Liver (tissue), 9 donors: ENCODE measurements around the gene BMPER. TPM values are rescaled to one million over a fixed set of nuclear protein-coding genes. Genes with fewer than 3 reads are reported as not detected.

Source experiments
- DNase-seq: peaks from one replicate; pipeline ENCODE4 v3.0.0-alpha.2; 2017; ENCODE audit warnings: low spot score
- H3K27ac ChIP-seq, 2 donors: one replicate each; pipeline ENCODE4 v1.7.0; 2013; ENCODE audit warnings: inconsistent platforms in 2 of 2, low read length in 2 of 2, control low read depth in 1 of 2, low read depth in 1 of 2, mild to moderate bottlenecking in 1 of 2
- H3K27me3 ChIP-seq, 4 donors: one replicate each; pipeline versions ENCODE4 v1.6.1 to v1.7.0; 2013; ENCODE audit warnings: low read length in 3 of 4, inconsistent platforms in 1 of 4, mild to moderate bottlenecking in 1 of 4, moderate library complexity in 1 of 4; ENCODE audit not compliant: control insufficient read depth in 4 of 4, insufficient read depth in 4 of 4
- H3K36me3 ChIP-seq, 4 donors: one replicate each; pipeline versions ENCODE4 v1.6.1 to v1.7.0; 2013; ENCODE audit warnings: low read length in 3 of 4, mild to moderate bottlenecking in 3 of 4, low read depth in 1 of 4, moderate library complexity in 1 of 4; ENCODE audit not compliant: control insufficient read depth in 4 of 4, insufficient read depth in 3 of 4
- H3K4me1 ChIP-seq, 4 donors: one replicate each; pipeline versions ENCODE4 v1.6.1 to v1.7.0; 2013; ENCODE audit warnings: low read length in 3 of 4, mild to moderate bottlenecking in 3 of 4, moderate library complexity in 1 of 4; ENCODE audit not compliant: control insufficient read depth in 4 of 4, insufficient read depth in 4 of 4
- H3K4me3 ChIP-seq, 3 donors: one replicate each; pipeline versions ENCODE4 v1.6.1 to v1.7.0; 2013; ENCODE audit warnings: low read length in 3 of 3, control low read depth in 1 of 3, low read depth in 1 of 3, mild to moderate bottlenecking in 1 of 3
- H3K9ac ChIP-seq, 2 donors: one replicate each; pipeline ENCODE4 v1.7.0; 2013; ENCODE audit warnings: low read length in 2 of 2, mild to moderate bottlenecking in 2 of 2, moderate library complexity in 2 of 2, control low read depth in 1 of 2, low read depth in 1 of 2
- H3K9me3 ChIP-seq, 4 donors: one replicate each; pipeline versions ENCODE4 v1.6.1 to v1.7.0; 2013; ENCODE audit warnings: low read length in 3 of 4; ENCODE audit not compliant: control insufficient read depth in 4 of 4
- ATF3 ChIP-seq: IDR thresholded peaks from 2 replicates; pipeline ENCODE4 v1.6.1; 2016; ENCODE audit warnings: antibody characterized with exemption
- CTCF ChIP-seq: fragments of 150-350 bp; IDR thresholded peaks from 2 replicates; pipeline ENCODE4 v1.5.1; 2017; ENCODE audit warnings: improper control_type of control experiment, low read depth, low read length; ENCODE audit not compliant: missing input control
- EGR1 ChIP-seq, 2 donors: IDR thresholded peaks; 2 replicates each; pipeline ENCODE4 v1.6.1; 2016 to 2018; ENCODE audit warnings: antibody characterized with exemption in 2 of 2, low read depth in 2 of 2
- FOXA1 ChIP-seq: IDR thresholded peaks from 2 replicates; pipeline ENCODE4 v1.6.1; 2016; ENCODE audit warnings: antibody characterized with exemption
- FOXA2 ChIP-seq: IDR thresholded peaks from 2 replicates; pipeline ENCODE4 v1.6.1; 2016; ENCODE audit warnings: antibody characterized with exemption
- GABPA ChIP-seq, 2 donors: IDR thresholded peaks in 1 of 2; conservative IDR thresholded peaks in 1 of 2; 2 replicates each; pipeline ENCODE4 v1.6.1; 2016; ENCODE audit warnings: antibody characterized with exemption in 2 of 2, mild to moderate bottlenecking in 1 of 2, moderate library complexity in 1 of 2
- MAX ChIP-seq: IDR thresholded peaks from 2 replicates; pipeline ENCODE4 v1.6.1; 2016; ENCODE audit warnings: antibody characterized with exemption
- NR2F2 ChIP-seq: IDR thresholded peaks from 2 replicates; pipeline ENCODE4 v1.6.1; 2016; ENCODE audit warnings: antibody characterized with exemption
- RAD21 ChIP-seq, 2 donors: IDR thresholded peaks; 2 replicates each; pipeline ENCODE4 v1.6.1; 2016; ENCODE audit warnings: antibody characterized with exemption in 2 of 2, mild to moderate bottlenecking in 2 of 2
- SP1 ChIP-seq: IDR thresholded peaks from 2 replicates; pipeline ENCODE4 v1.6.1; 2018; ENCODE audit warnings: antibody characterized with exemption, mild to moderate bottlenecking
- YY1 ChIP-seq: IDR thresholded peaks from 2 replicates; pipeline ENCODE4 v1.6.1; 2016; ENCODE audit warnings: antibody characterized with exemption, mild to moderate bottlenecking
- ZBTB33 ChIP-seq: IDR thresholded peaks from 2 replicates; pipeline ENCODE4 v1.6.1; 2016; ENCODE audit warnings: antibody characterized with exemption
- WGBS: extraction: QIAGEN DNeasy Blood & Tissue Kit; methylation state at CpG from one replicate; pipeline ENCODE4 v1.1.7; 2013; 5-methylcytosine and 5-hydroxymethylcytosine counted together
- polyA plus RNA-seq, 2 donors: library from polyadenylated mRNA; stranded (reverse) in 1 of 2; unstranded in 1 of 2; fragments of 200-250 nt in 1 of 2; fragments of >200 nt in 1 of 2; fragmentation: Nextera tagmentation in 1 of 2; extraction: Ambion mirVana in 1 of 2; gene quantifications; one replicate each; pipeline versions ENCODE4 v1.2.1 to v1.2.3, GENCODE V29; 2013 to 2015
- total RNA-seq, 2 donors: library from RNA; depleted of rRNA; stranded (reverse); fragments of >200 nt; gene quantifications; one replicate each; pipeline ENCODE4 v1.2.3, GENCODE V29; 2014
- donor health status: healthy.
- donor health status: healthy.
- donor health status: healthy.
- donor health status: healthy.
- donor health status: healthy.

The BMPER gene
- total and polyA plus RNA-seq, 4 donors = 4.0 to 8.5 (median 6.2) TPM

- TF ChIP-seq CTCF (no peak), SP1 (no peak), EGR1 (IDR thresholded peaks at IDR 0.05; ENCODE audit: low read depth in 2 of 2) (no peak), ZBTB33 (no peak), RAD21 (IDR thresholded peaks at IDR 0.05) (no peak), YY1 (no peak), NR2F2 (no peak)
Observed at GRCh38 chr7:34139086-34139485, 233.7 kb downstream of the BMPER start (continued).

GRCh38 chr7:34140066-34140465 is 234.7 kb downstream of the BMPER start:
- Histone ChIP-seq H3K9ac (no peak overlapping the region), H3K9me3 (no peaks in the 10 kb centered on the region), H3K27me3 (no peaks in the 10 kb centered on the region), H3K27ac (no peak overlapping the region), H3K4me1 (no peaks in the 10 kb centered on the region), H3K4me3 (no peak overlapping the region), H3K36me3 (no peaks in the 10 kb centered on the region)
- 88% methylated on average over 4 of the region's 4 CpGs for WGBS
- TF ChIP-seq GABPA (IDR thresholded peaks at IDR 0.05 in 1 of 2, conservative IDR thresholded peaks at IDR 0.05 in 1 of 2) = no peak
- TF ChIP-seq ATF3 = no peak
- TF ChIP-seq ZBTB33 = no peak
- TF ChIP-seq YY1 = no peak
- no peak for TF ChIP-seq CTCF
- no peak for TF ChIP-seq EGR1 (IDR thresholded peaks at IDR 0.05; ENCODE audit: low read depth in 2 of 2)
- TF ChIP-seq SP1 = no peak
- TF ChIP-seq NR2F2 = no peak
- TF ChIP-seq MAX = no peak
- TF ChIP-seq FOXA2 = no peak
- no peak for TF ChIP-seq FOXA1
- DNase-seq = no peak
